Thyroid gland (tissue), 4 donors: ENCODE measurements around the gene MTFMT. TPM values are rescaled to one million over a fixed set of nuclear protein-coding genes. Genes with fewer than 3 reads are reported as not detected.

ENCODE experiments used
- DNase-seq, 2 donors: peaks; one replicate each; pipeline ENCODE4 v3.0.0-alpha.2; 2019
- H3K27ac ChIP-seq, 3 donors: fragments of 200-600 bp; sonication (generic); 1 replicate in 2 of 3; 2 replicates in 1 of 3; pipeline ENCODE4 v1.5.1; 2016 to 2019; ENCODE audit warnings: mild to moderate bottlenecking in 1 of 3, moderate library complexity in 1 of 3
- H3K27me3 ChIP-seq: fragments of 200-600 bp; sonication (generic); one replicate; pipeline ENCODE4 v1.5.1; 2019
- H3K36me3 ChIP-seq, 2 donors: fragments of 200-600 bp; sonication (generic); one replicate each; pipeline ENCODE4 v1.5.1; 2016 to 2019
- H3K4me1 ChIP-seq, 2 donors: fragments of 200-600 bp; sonication (generic); one replicate each; pipeline ENCODE4 v1.5.1; 2017 to 2019
- H3K4me3 ChIP-seq, 3 donors: fragments of 200-600 bp; sonication (generic); replicated peaks in 1 of 3; 1 replicate in 2 of 3; 2 replicates in 1 of 3; pipeline ENCODE4 v1.5.1; 2016; ENCODE audit warnings: mild to moderate bottlenecking in 1 of 3
- H3K9me3 ChIP-seq: fragments of 200-600 bp; sonication (generic); one replicate; pipeline ENCODE4 v1.5.1; 2017
- CTCF ChIP-seq, 6 experiments: fragments of 200-600 bp in 3 of 6; fragments of 450-650 bp in 3 of 6; sonication (generic) in 3 of 6; IDR thresholded peaks; one replicate each; pipeline ENCODE4 v1.5.1; 2016 to 2019; ENCODE audit warnings: antibody characterized with exemption in 6 of 6, mild to moderate bottlenecking in 2 of 6, inconsistent platforms in 1 of 6, moderate library complexity in 1 of 6
- POLR2A ChIP-seq, 2 donors: fragments of 450-650 bp; IDR thresholded peaks; one replicate each; pipeline ENCODE4 v1.6.1; 2017; ENCODE audit warnings: antibody characterized with exemption in 2 of 2, mild to moderate bottlenecking in 2 of 2, moderate library complexity in 1 of 2
- WGBS, 2 donors: methylation state at CpG; one replicate each; pipeline ENCODE4 v1.1.5; 2017; 5-methylcytosine and 5-hydroxymethylcytosine counted together
- intact Hi-C: fragments of 100-400 bp; cut with DNase I; formaldehyde crosslinking; loops from one replicate; pipeline ENCODE4 v1.15.1; 2023
- total RNA-seq, 4 donors: library from RNA; depleted of rRNA; stranded (reverse); fragments of >200 nt; gene quantifications; one replicate each; pipeline ENCODE4 v1.2.3, GENCODE V29; 2016

The MTFMT gene
- total RNA-seq, 4 donors from 2014 or later = 20.7 to 31.6 (median 27.1) TPM

DNA sequence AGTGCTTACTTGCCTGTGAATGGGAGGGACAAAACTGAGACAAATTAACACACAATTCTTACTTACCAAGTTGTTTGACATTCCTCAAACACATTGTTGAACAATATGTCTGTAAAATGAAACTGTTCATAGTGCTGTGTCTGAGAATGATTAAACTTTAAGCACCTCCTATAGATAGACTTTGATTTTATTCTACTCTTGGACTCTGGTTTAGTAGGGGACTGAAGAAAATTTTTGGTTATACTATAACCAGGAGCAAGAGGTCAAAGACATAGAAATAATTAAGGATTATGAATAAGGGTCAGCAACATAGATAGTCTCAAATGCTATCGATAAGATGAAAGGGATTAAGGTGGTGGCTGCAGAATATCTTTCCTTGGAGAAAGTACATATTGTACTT lies 7.9 kb upstream of the MTFMT start:
- Histone ChIP-seq H3K4me1 (no peaks in the 10 kb centered on the region), H3K27ac (no peak overlapping the region), H3K27me3 (no peaks in the 10 kb centered on the region), H3K9me3 (no peaks in the 10 kb centered on the region), H3K4me3 (no peak overlapping the region), H3K36me3 (no peaks in the 10 kb centered on the region)
- intact Hi-C loops = no loop called here
- no peak for DNase-seq
- 96 to 97% methylated on average over 1 of the region's 1 CpG for WGBS, 2 donors
- TF ChIP-seq POLR2A (IDR thresholded peaks at IDR 0.05) (no peak), CTCF (IDR thresholded peaks at IDR 0.05) (no peak)

GRCh38 chr15:65034719-65035118 lies 5.3 kb upstream of the MTFMT start:
- Histone ChIP-seq H3K27ac (no peak overlapping the region), H3K27me3 (no peaks in the 10 kb centered on the region), H3K4me1 (no peaks in the 10 kb centered on the region), H3K9me3 (no peaks in the 10 kb centered on the region), H3K4me3 (no peak overlapping the region), H3K36me3 (no peaks in the 10 kb centered on the region)
- no peak for DNase-seq
- intact Hi-C loops = no loop called here
- TF ChIP-seq CTCF (IDR thresholded peaks at IDR 0.05) = no peak
- no peak for TF ChIP-seq POLR2A (IDR thresholded peaks at IDR 0.05)
- 90 to 96% methylated on average over 11 of the region's 11 CpGs for WGBS, 2 donors

DNA sequence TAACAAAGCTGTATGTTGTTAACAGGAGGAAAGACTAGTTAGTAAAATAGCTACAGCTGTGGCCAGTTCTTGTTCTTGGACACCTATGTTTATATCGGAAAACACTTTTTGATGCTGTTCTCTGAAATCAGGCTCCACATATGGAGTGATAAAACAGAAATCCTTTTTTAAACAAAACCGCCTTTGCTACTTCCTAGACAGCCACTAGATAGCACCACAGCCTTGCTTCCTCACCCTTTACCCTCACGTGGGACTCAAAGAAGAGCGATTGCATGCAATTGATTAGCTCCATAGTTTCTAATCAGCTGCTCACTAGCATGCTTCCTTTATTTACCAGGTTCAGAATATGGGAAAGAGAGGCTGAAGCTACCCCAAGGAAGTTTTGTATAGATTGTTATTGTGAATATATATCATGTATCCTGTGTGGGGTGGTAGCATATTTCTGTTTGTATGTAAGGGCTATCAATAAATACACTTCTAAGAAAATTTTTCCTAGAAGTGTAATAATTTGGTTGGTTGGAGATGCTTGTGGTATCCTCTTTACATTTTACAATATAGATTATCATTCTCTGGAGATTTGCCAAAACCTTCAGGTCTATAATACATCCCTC lies 4.3 kb upstream of the MTFMT start:
- Histone ChIP-seq H3K4me1 (peaks cover 0 to 1% of the 10 kb centered on the region in 2 donors), H3K27me3 (no peaks in the 10 kb centered on the region), H3K4me3 (no peak overlapping the region), H3K36me3 (no peaks in the 10 kb centered on the region), H3K9me3 (no peaks in the 10 kb centered on the region), H3K27ac (no peak overlapping the region)
- intact Hi-C loops = no loop called here
- no peak for DNase-seq
- WGBS, 2 donors = 31 to 32% methylated on average over 4 of the region's 4 CpGs
- TF ChIP-seq CTCF (IDR thresholded peaks at IDR 0.05) (peak in 3 of 6 experiments; percentile 17 to 25 (median 25)), POLR2A (IDR thresholded peaks at IDR 0.05) (no peak)

GRCh38 chr15:65032801-65033537 lies 3.5 kb upstream of the MTFMT start:
- H3K9me3 ChIP-seq = no peaks in the 10 kb centered on the region
- no peaks in the 10 kb centered on the region for H3K36me3 ChIP-seq
- TF ChIP-seq CTCF (IDR thresholded peaks at IDR 0.05) (peak; percentile 35 to 71 (median 69)), POLR2A (IDR thresholded peaks at IDR 0.05) (no peak)
- H3K27ac ChIP-seq = no peak overlapping the region
- intact Hi-C loops = no loop called here
- DNase-seq = peak; percentile 75 to 76
- 29 to 42% methylated on average over 6 to 13 of the region's 13 CpGs for WGBS, 2 donors
- no peak overlapping the region for H3K4me3 ChIP-seq
- no peaks in the 10 kb centered on the region for H3K27me3 ChIP-seq
- peaks cover 8 to 9% of the 10 kb centered on the region in 2 donors for H3K4me1 ChIP-seq

DNA sequence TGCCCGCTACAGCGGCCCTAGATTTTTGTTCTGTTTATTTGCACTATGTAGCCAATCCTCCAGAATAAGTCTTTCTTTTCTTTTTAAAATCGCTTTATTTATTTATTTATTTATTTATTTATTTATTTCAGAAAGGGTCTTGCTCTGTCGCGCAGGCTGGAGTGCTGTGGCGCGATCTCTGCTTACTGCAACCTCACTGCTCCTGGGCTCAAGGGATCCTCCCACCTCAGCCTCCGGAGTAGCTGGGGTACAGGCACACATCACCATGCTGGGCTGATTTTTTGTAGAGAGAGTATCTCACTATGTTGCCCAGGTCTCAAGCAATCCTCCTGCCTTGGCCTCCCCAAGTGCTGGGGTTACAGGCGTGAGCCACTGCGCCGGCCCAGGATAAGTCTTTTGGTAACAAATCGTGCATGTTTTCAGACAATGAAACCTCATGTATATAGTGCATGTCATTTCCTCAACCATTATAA lies 333 bp upstream of the MTFMT start:
- H3K27me3 ChIP-seq = no peaks in the 10 kb centered on the region
- WGBS, 2 donors = 63 to 66% methylated on average over 12 of the region's 12 CpGs
- no peak for TF ChIP-seq CTCF (IDR thresholded peaks at IDR 0.05)
- no peak for TF ChIP-seq POLR2A (IDR thresholded peaks at IDR 0.05)
- intact Hi-C loops = no loop called here
- DNase-seq = no peak
- H3K27ac ChIP-seq = no peak overlapping the region
- H3K4me3 ChIP-seq = peak overlapping the region in 1 of 3 donors; percentile 88
- peaks cover 0 to 9% of the 10 kb centered on the region in 2 donors for H3K36me3 ChIP-seq
- peaks cover 10 to 13% of the 10 kb centered on the region in 2 donors for H3K4me1 ChIP-seq
- no peaks in the 10 kb centered on the region for H3K9me3 ChIP-seq
